Body of pancreas (tissue), 4 donors: ENCODE data around the gene REELD1. TPM values are rescaled to one million over a fixed set of nuclear protein-coding genes. Genes with fewer than 3 reads are reported as not detected.

Source experiments
- ATAC-seq: fragments of 150-250 bp; one replicate; pipeline ENCODE4 v1.9.1; 2016
- DNase-seq, 4 donors: peaks; one replicate each; pipeline ENCODE4 v3.0.0-alpha.2; 2019
- H3K27ac ChIP-seq, 4 donors: fragments of 200-600 bp; sonication (generic); 1 replicate in 3 of 4; 2 replicates in 1 of 4; pipeline versions ENCODE4 v1.5.1 to v1.6.1; 2016 to 2019; ENCODE audit warnings: mild to moderate bottlenecking in 1 of 4, mixed read lengths in 1 of 4, moderate library complexity in 1 of 4
- H3K27me3 ChIP-seq, 2 donors: fragments of 200-600 bp; sonication (generic); one replicate each; pipeline ENCODE4 v1.6.0; 2016; ENCODE audit warnings: mild to moderate bottlenecking in 1 of 2
- H3K36me3 ChIP-seq, 2 donors: fragments of 200-600 bp; sonication (generic); replicated peaks in 1 of 2; 2 replicates each; pipeline ENCODE4 v1.5.1; 2016; ENCODE audit warnings: low read depth in 2 of 2; ENCODE audit not compliant: insufficient read depth in 1 of 2
- H3K4me1 ChIP-seq: fragments of 200-600 bp; sonication (generic); one replicate; pipeline ENCODE4 v1.6.0; 2016
- H3K4me3 ChIP-seq, 2 donors: fragments of 200-600 bp; sonication (generic); 1 replicate in 1 of 2; 2 replicates in 1 of 2; pipeline ENCODE4 v1.5.1; 2016 to 2019
- H3K9me3 ChIP-seq, 3 donors: fragments of 200-600 bp; sonication (generic); 1 replicate in 2 of 3; 2 replicates in 1 of 3; pipeline ENCODE4 v1.5.1; 2016
- CTCF ChIP-seq, 7 experiments: fragments of 450-650 bp in 4 of 7; fragments of 200-600 bp in 3 of 7; sonication (generic) in 3 of 7; IDR thresholded peaks; one replicate each; pipeline ENCODE4 v1.5.1; 2016 to 2019; ENCODE audit warnings: antibody characterized with exemption in 7 of 7
- POLR2A ChIP-seq, 3 donors: fragments of 450-650 bp; IDR thresholded peaks; one replicate each; pipeline ENCODE4 v1.6.1; 2016; ENCODE audit warnings: antibody characterized with exemption in 3 of 3, mild to moderate bottlenecking in 2 of 3
- WGBS, 2 donors: methylation state at CpG; one replicate each; pipeline ENCODE4 v1.1.5; 2017; 5-methylcytosine and 5-hydroxymethylcytosine counted together
- intact Hi-C: fragments of 100-400 bp; cut with DNase I; formaldehyde crosslinking; loops from one replicate; pipeline ENCODE4 v1.15.1; 2023
- total RNA-seq, 2 donors: library from RNA; depleted of rRNA; stranded (reverse); fragments of >200 nt; gene quantifications; one replicate each; pipeline ENCODE4 v1.1.0, GENCODE V29; 2016

REELD1 gene
- total RNA-seq, 2 donors from 2014 or later = 0.78 TPM; not detected in 1

- Histone ChIP-seq H3K4me1 (peaks cover 40% of the 10 kb centered on the region), H3K4me3 (peak within 1 kb of the TSS; percentile 94 to 95), H3K27me3 (no peaks in the 10 kb centered on the region), H3K36me3 (no peaks in the 10 kb centered on the region), H3K9me3 (no peaks in the 10 kb centered on the region), H3K27ac (peak within 1 kb of the TSS; percentile 80 to 95 (median 88))
- ATAC-seq (peak; percentile 97), DNase-seq (peak; percentile 83 to 93 (median 86))
- WGBS, 2 donors = 0 to 1% methylated on average over 21 to 75 of the region's 75 CpGs
- TF ChIP-seq POLR2A (IDR thresholded peaks at IDR 0.05) (peak; percentile 21 to 67 (median 64)), CTCF (IDR thresholded peaks at IDR 0.05) (peak in 3 of 7 experiments; percentile 15 to 30 (median 25))
- intact Hi-C loops = no loop called here
These were observed 38.5 kb upstream of the REELD1 start, which contains the start of gene LSM6 for GRCh38 chr4:146175541-146176453. Gene LSM6, plus strand, starts transcription at chr4:146175718. Its CDS starts 7,204 bp downstream, at chr4:146182922.

- ATAC-seq (no peak), DNase-seq (no peak)
- peaks cover 40% of the 10 kb centered on the region for H3K4me1 ChIP-seq
- intact Hi-C loops = no loop called here
- H3K9me3 ChIP-seq = no peaks in the 10 kb centered on the region
- H3K36me3 ChIP-seq = no peaks in the 10 kb centered on the region
- H3K4me3 ChIP-seq = peak overlapping the region in 1 of 2 donors; percentile 94
- H3K27me3 ChIP-seq = no peaks in the 10 kb centered on the region
- TF ChIP-seq POLR2A (IDR thresholded peaks at IDR 0.05) (no peak), CTCF (IDR thresholded peaks at IDR 0.05) (no peak)
- no peak overlapping the region for H3K27ac ChIP-seq
- WGBS, 2 donors = 61 to 88% methylated on average over 2 of the region's 2 CpGs
These were observed 37.4 kb upstream of the REELD1 start for GRCh38 chr4:146176891-146177290.

- no peak overlapping the region for H3K4me3 ChIP-seq
These were observed 36.2 kb upstream of the REELD1 start for GRCh38 chr4:146178126-146178525.

GRCh38 chr4:146179784-146180370 is 34.5 kb upstream of the REELD1 start:
- Histone ChIP-seq H3K9me3 (no peaks in the 10 kb centered on the region), H3K27me3 (no peaks in the 10 kb centered on the region), H3K4me1 (peaks cover 48% of the 10 kb centered on the region), H3K36me3 (no peaks in the 10 kb centered on the region), H3K4me3 (no peak overlapping the region), H3K27ac (no peak overlapping the region)
- 36 to 44% methylated on average over 7 of the region's 7 CpGs for WGBS, 2 donors
- DNase-seq (no peak), ATAC-seq (no peak)
- no peak for TF ChIP-seq POLR2A (IDR thresholded peaks at IDR 0.05)
- no peak for TF ChIP-seq CTCF (IDR thresholded peaks at IDR 0.05)
- intact Hi-C loops = no loop called here

More at GRCh38 chr4:146178126-146178525, 36.2 kb upstream of the REELD1 start:
- TF ChIP-seq POLR2A (IDR thresholded peaks at IDR 0.05) (no peak), CTCF (IDR thresholded peaks at IDR 0.05) (no peak)
- no peaks in the 10 kb centered on the region for H3K36me3 ChIP-seq
- DNase-seq (no peak), ATAC-seq (no peak)
- no peak overlapping the region for H3K27ac ChIP-seq
- H3K9me3 ChIP-seq = no peaks in the 10 kb centered on the region
- H3K27me3 ChIP-seq = no peaks in the 10 kb centered on the region
- intact Hi-C loops = no loop called here
- H3K4me1 ChIP-seq = peaks cover 48% of the 10 kb centered on the region
- 67 to 68% methylated on average over 8 of the region's 8 CpGs for WGBS, 2 donors
